ENCODE data around the gene GRM7.

The GRM7 gene

DNA sequence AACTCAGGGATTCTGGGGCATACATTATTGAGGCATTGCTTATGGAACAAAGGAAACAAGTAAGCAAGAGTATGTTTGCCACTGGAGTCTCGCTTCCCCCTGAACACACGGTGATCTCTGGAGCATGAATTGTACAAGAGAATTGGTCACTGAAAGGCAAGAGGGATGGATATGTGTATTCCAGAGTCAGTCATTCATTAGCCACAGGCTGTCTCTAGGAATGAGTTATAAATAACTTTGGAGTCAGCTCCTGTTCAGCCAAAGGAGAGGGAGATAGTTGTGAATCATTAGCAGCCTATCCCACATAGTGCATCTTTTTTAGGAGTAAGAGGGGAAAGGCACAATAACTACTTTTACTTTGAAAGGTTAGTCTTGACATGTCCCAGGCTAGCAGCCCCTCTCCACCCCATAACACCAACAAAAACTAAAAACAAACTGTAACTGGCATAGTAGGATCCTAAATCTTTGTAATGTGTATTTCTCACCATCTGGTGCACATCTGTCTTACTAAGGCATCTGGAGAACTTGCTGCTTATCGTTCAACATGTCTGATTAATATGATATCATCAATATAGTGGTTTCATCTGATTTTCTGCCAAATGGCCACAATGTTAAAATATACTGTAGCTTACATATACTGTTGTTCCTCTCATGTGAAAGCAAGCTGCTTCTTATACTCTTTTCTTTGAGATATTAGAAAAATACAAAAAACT is 462.2 kb downstream of the GRM7 start:
- no peak for DNase-seq

- no peak for DNase-seq
Observed at GRCh38 chr3:7328339-7328738, 467.4 kb downstream of the GRM7 start.

GRCh38 chr3:7332696-7333095 is 471.8 kb downstream of the GRM7 start:
- no peak for DNase-seq

DNA sequence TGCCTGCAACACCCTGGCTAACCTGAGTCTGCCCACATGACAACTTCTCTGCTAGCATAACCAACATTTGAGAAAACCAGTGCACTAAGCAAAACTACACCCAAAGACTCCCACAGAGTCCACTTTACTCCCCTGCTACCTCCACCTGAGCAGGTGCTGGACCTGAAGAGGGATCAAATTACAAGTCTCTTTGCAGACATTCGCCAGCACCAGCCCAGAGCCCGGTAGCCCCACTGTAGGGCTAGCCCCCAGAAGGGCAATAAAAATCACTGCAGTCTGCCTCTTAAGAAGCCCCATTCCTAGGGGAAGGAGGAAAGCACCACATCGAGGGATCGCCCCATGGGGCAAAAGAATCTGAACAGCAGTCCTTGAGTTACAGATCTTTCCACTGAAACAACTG is 472.2 kb downstream of the GRM7 start:
- peak; percentile 9 for DNase-seq

DNA sequence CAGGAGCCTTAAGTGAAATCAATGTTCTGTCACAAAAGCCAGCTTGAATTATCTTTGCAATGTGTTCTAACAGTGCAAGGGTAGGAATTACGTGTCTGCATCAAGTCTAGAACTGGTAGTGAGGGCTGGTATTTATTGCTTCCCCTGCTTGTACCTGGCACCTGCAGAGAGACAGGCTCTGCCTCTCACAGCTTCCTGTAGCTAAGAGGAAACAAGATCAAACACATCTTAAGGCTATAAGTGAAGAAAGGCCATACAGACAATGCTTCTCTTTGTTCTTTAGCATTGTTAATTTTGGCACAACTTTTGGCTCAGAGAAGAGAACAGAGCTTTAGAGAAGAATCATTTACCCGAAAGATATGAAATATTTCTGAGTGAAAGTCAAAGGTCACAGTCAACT is 479.9 kb downstream of the GRM7 start:
- no peak for DNase-seq

- no peak for DNase-seq
Observed at GRCh38 chr3:7346364-7346763, 485.4 kb downstream of the GRM7 start.

GRCh38 chr3:7357101-7357500 is 496.2 kb downstream of the GRM7 start:
- no peak for DNase-seq

DNA sequence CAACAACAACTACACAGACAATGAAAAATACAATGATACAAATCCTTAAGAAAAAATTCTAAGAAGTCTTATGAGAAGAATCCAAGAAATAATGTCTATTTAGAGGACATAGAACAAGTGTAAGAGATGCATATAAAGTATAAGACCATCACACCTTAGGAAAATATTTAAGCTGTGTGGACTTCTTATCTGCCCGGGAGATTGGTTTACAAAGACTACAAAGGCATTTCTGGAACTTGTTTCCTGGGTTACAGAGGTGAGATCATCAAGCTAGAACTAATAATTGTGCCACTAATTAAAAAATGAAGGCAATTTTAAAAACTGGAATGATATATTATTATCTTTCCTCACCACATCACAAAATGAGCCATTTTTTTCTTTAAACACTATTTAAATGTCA is 507.1 kb downstream of the GRM7 start:
- DNase-seq, result no peak

DNA sequence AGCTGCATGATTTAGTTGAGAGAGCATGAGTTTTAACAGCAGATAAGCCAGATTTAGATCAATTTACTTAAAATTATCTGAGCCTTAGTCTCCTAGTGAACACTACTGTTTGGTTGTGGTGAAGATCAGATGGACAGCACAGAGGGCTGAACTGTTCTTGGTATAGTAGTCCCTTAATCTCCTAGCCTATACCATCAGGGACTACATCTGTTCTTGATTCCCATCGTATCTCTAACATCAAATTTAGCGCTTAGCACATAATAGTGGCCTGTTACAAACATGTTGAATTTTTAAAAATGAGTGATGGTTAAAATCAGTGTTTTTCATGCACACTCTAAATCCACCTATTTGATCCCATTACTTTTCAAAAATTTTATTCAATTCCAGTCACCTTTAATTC is 507.7 kb downstream of the GRM7 start:
- no peak for DNase-seq

DNA sequence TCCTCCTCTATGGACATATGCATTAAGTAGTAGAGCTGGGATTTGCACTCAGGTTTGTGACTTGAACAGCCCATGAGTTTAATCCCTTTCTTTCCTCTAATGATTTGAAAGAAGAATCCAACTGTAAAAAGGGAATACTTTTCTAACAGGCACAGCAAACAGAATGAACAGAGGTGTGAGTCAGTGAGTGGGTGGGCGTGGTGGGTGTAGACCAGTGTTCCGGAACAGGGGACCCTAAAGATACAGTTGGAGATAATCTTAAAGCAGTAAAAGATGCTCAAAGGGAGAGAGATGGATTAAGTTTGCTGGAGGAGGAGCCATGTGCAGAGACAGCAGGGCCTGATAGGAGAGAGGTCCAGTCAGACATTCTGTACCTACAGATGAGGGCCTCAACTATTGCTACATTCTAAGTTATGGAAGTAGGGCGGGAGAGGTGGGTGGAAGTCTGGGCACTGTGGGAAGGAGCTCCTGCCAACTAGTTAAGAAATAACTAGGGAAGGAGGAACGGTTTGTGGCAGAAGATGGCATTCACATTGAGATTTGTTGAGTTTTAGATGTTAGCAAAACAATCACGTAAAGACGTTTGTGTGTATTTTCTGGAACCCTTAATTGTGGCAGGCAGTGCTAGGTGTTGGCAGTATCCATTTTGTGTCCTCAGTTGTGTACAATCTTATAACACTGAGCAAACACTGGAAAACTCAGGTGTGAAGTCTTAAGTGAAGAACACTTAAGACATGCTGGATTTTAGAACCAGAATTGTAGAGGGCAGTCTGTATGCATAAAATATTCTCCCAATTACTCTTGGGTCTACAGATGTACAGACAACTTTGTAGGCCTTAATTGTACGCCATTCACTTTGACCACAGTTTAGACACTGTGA is 511.0 kb downstream of the GRM7 start:
- DNase-seq, result no peak

DNA sequence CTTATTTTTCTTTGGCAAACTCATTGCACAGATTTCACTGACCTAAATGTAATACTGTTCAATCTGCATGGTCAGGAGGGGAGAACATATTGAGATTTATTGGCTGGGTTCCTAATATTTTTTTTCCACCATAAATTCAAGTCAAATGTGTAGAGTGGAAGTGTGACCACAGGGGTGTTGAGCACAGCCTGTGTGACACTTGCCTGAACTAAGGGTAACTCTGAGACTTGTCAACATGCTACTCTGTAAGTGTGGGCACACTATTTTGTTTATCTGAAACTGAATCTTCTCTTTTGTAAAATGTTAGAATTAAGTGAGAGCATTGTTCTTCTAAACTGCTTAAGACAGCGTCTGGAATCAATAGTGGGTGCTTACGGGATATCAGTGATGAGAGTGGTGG is 516.2 kb downstream of the GRM7 start:
- no peak for DNase-seq

- DNase-seq, result no peak
Observed at GRCh38 chr3:7381741-7382140, 520.8 kb downstream of the GRM7 start.

- DNase-seq, result no peak
Observed at GRCh38 chr3:7382293-7383010, 521.5 kb downstream of the GRM7 start.

GRCh38 chr3:7385635-7386034 is 524.7 kb downstream of the GRM7 start:
- DNase-seq, result no peak

DNA sequence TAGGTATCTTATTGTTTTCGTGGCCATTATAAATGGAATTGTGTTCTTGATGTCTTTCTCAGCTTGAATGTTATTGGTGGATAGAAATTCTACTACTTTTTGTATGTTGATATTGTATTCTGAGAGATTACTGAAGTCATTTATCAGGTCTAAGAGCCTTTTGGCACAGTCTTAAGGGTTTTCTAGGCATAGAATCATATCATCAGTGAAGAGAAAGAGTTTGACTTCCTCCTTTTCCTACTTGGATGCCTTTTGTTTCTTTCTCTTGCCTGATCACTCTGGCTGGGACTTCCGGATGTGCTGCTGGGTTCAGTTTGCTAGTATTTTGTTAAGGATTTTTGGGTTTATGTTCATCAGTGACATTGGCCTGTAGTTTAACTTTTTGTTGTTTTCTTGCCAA is 527.1 kb downstream of the GRM7 start:
- DNase-seq, result no peak

- no peak for DNase-seq
Observed at GRCh38 chr3:7392206-7392605, 531.3 kb downstream of the GRM7 start.

GRCh38 chr3:7393944-7394605 is 533.2 kb downstream of the GRM7 start:
- no peak for DNase-seq

DNA sequence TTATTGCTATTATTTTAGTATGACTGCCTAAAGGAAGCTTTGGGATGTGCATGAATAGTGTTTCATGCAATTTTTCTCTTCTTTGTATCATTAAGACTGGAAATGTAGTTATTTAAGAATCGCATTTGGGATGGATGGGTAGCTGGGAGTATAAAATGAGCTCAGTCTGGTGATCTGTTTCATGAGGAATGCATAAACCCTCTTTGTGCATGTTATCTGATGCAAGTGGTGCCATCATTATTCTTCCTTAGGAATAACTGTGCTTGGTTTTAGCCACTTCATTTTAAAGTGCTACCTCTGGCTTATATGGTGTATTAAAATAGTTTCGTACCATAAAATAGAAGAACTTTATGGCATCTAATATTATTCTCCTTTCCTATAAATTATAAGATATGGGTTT is 535.6 kb downstream of the GRM7 start:
- no peak for DNase-seq

DNA sequence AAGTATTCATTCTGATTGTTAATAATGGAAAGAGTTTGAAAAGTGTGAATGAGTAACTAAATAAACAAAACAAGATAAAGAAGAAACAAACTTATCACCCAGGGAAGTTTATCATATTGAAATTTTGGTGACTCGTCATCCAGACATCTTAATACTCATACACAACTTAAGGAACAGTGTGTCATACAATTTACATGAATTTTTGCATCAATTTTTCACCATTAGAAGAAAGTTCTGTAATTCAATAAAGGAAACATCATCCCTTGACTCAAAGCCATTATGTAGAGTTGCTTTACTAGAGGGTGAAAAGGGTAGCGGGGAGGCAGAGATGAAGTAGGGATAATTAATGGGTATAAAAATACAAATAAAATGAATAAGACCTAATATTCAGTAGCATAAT is 536.2 kb downstream of the GRM7 start:
- no peak for DNase-seq

GRCh38 chr3:7400360-7400759 is 539.4 kb downstream of the GRM7 start:
- no peak for DNase-seq

DNA sequence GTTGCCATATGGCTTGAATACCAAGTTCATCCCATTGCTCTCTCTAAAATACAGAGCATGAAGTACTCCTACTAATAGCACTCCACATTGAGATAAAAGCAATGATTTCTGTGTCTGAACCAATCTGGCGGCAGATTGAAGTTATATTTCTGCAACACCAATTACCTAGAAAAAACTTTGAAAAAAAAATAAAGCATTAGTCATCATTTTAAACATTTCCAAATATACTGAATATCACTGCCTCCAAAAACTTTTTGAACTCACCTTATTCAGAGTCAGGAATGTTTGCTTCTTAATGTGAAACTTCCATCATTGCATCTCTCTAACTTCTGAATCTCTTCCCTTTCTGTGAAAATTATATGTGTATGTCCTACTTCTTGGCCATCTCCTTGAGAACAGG is 540.5 kb downstream of the GRM7 start:
- DNase-seq, result no peak

GRCh38 chr3:7407107-7407506 is 546.2 kb downstream of the GRM7 start:
- no peak for DNase-seq

DNA sequence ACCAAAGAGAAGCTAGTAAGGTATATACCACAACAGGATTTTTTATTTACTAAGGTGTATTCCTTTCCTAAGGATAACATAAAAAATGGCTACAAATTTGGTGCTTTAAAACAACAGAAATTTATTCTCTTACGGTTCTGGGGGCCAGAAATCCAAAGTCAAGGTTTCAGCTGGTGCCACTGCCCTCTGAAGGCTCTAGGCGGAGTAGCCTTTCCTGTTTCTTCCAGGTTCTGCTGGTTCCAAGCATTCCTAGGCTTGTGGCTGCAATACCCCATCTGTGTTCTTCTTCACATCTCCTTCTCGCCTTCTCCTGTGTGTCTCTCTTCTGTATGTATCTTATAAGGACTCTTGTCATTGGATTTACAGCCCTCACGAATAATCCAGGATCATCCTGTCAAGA is 549.9 kb downstream of the GRM7 start:
- DNase-seq, result no peak
